Activated CD4-positive, alpha-beta T cell treated with anti-CD3 and anti-CD28 coated beads for 48 hours (primary cell): ENCODE measurements around the gene RPAP2.
A peak's percentile ranks its signal among the peaks of the same experiment; 100 is the strongest.
"Not testable (repeated sequence)": the region's sequence is repeated elsewhere in the genome, so short reads cannot be mapped to it uniquely, and the experiment has no call there.

Source experiments
- DNase-seq: peaks from one replicate; pipeline ENCODE4 v3.0.0-alpha.2; 2020

The RPAP2 gene

DNA sequence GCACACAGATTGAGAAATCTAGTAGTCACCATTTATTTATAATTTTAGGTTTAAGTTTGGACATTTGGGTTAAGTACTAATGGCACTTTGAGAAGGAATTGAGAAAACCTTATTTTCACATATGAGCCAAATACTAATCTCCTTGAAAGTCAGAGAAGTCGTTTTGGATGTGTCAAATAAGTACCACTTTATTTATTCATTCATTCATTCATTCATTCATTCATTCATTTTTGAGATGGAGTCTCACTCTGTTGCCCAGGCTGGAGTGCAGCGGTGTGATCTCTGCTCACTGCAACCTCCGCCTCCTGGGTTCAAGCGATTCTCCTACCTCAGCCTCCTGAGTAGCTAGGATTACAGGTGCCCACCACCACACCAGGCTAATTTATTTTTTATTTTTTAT lies 79.1 kb downstream of the RPAP2 start:
- DNase-seq: not testable (repeated sequence)

DNA sequence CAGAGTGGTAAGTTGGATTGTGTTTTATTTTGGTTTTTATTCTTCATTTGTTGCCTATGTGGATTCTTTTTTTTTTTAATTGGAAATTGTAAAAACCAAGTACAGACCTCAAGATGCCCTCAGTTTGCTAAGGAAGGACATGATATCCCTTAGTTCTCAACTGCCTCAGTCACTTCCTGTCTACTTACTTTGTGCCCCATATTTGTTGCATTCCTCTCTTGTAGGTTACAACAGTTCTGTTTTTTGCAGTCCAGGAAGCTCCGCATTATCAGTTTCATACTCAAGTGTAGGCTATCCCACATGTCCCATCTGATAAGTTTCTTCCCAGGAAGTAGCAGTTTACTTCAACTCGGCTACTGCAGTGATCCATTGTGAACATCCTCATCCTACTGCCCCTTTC lies 82.0 kb downstream of the RPAP2 start:
- DNase-seq: no peak

DNA sequence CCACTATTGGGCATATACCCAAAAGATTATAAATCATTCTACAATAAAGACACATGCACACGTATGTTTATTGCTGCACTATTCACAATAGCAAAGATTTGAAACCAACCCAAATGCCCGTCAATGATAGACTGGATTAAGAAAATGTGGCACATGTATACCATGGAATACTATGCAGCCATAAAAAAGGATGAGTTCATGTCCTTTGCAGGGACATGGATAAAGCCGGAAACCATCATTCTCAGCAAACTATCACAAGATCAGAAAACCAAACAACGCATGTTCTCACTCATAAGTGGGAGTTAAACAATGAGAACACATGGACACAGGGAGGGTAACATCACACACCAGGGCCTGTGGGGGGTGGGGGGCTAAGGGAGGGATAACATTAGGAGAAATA lies 95.1 kb downstream of the RPAP2 start:
- not testable (repeated sequence) for DNase-seq

DNA sequence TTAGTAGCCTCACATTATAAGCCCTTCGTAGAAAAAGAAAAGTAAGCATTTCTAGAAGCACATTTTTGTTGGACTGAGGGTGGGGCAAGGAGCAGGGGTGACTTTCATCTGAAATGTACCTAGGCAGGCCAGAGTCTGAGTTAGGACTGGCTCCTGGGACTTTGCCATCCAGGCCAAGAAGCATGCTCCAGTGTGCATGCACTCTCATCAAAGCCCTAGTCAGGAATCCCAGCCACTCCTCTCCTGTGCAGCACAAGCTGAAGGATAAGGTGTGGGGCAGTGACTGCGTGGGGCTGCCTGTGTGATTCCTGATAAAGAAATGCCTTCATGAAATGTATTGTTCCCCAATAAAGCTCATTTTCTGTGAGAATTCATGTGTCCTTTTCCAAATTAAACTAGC lies 99.7 kb downstream of the RPAP2 start:
- no peak for DNase-seq

DNA sequence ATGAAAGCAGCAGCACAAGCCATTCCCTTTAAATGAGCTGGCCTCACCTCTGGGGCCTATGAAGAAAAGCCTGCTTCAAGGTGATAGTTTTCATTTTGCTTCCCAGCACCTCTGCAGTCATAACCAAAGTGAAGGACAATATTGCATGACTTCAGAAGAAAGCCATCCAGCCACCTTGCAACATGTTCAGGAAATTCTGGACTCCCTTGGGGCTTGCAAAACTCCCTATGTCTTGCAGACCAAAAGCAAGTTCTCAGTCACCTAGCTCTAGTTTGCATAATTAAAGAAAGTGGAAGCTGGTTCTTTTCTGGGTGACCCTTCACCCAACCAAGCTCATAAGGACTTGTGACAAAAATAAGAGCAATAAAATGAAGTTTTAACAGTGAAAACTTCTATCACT lies 100.2 kb downstream of the RPAP2 start:
- DNase-seq: no peak

DNA sequence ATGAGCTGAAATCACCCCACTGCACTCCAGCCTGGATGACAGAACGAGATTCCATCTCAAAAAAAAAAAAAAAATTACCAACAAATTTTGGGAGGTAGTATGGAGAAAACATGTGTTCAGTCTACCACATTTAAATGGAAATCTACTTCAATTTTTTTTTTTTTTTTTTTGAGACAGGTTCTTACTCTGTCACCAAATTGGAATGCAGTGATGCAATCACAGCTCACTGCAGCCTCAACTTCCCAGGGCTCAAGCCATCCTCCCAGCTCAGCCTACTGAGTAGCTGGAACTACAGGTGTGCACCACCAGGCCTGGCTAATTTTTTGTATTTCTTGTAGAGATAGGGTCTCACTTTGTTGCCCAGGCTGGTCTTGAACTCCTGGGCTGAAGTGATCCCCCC lies 105.8 kb downstream of the RPAP2 start:
- no peak for DNase-seq

DNA sequence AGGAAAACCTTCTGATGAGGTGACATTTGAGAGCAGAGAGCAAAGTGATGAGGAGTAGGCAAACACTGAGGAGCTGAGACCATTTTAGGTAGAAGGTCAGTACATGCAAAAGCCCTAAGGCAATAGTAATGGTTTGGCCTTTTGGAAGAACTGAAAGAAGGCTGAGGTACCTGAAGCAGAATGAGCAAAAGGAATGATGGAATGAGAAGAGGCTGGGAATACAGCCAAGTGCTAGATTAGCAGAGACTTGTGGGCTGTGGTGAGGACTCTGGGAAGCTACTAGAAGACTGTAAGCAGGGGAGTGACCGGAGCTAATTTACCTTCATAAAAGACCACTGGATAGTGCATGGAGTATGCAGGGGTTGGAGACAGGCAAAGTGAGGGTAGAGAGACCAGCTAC lies 110.0 kb downstream of the RPAP2 start:
- no peak for DNase-seq

DNA sequence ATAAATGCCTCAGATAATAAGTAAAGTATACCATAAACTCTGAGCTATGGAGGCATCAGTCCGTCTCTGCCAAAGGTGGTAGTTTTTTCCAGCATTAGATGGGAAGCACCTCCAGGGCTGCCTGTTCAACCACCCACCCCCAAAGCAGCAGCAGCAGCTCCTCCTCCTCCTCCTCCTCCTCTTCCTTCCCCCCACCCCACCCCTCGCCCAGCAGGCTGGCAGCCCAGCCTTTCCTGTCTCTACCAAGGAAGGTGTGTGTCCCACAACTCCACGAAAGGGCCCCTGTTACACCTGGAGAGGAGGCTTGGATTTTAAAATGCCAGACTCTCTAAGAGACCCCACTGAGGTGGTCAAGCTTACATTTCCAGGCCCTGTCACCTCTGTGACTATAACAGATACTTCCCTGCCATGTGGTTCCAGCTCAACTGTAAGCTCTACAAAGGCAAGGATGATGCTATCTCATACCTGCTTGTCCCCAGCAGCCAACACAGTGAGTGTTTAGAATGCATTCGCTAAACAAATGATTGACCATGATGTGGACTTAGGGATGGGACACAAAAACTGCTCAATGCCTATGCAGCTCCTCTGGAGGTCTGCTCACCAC lies 111.2 kb downstream of the RPAP2 start:
- DNase-seq: no peak

DNA sequence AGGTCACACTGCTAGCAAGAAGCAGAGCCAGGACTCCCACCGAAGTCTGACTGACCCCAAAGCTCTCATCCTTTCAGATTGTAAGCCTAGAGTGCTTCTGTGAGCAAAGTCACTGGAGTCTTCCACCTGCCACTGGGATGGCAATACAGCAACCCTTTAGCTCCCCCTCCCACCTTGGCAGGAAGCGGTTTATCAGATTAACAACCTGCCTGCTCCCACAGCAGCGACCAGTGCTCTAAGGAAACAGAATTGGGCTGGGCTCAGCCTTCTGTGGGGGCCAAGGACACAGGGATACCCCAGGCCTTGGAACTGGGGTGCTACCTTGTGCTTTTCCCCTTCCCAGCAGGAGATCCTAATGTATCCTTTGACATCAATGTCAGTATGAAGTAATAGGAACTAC lies 111.8 kb downstream of the RPAP2 start:
- DNase-seq: peak; percentile 41

DNA sequence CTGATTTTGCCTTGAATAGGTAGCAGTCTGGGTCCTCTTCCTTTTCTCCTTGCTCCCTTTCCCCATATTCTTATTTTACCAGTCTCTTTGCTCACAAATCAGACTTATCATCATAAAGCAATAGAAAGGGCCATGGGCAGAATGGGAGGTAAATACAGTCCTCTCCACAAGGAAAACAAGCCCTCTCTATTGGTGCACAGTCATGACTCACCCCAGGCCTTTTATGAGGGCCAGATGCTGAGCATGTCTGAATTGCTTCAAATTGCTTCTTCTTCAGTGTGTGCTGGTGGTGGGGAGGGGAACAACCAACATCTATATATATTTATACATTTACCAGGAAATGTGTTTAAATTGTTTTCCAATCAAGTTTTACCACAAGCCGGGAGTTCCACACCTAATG lies 112.7 kb downstream of the RPAP2 start:
- peak; percentile 9 for DNase-seq

DNA sequence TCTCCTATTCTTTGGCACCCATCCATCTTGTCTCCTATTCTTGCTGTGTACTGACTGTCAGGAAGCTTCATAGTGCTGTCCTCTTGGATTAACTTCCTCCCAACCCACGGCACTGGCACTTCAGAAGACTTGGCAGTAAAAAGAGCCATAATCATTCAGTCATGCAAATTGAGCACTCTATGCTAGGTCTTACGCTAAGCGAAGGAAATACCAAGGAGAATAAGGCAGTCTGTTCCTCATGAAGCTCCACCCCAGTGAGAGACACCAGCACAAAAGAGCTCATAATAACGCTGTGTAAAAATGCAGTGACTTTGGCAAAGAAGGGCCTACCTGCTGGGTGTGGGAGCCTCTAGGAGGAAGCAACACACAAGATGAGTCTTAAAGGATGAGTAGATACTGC lies 120.8 kb downstream of the RPAP2 start:
- DNase-seq: no peak

DNA sequence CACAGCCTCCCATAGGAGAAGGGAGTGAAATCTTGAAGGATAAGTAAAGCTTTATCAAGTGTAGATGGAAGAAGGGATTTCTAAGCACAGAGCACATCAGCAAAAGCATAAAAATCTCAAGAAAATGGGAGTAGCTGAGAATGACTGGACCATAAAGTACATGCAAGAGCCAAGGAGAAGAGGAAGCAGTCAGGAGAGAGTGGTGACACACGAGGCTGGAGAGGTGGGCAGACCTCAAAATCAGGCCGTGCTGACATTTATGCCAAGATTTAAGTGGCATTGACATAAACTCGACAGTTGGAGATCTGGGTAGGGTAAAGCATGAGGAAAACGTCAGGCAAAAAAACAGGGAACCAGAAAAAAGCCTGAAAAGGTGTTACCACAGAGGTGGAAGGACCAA lies 125.5 kb downstream of the RPAP2 start:
- no peak for DNase-seq

DNA sequence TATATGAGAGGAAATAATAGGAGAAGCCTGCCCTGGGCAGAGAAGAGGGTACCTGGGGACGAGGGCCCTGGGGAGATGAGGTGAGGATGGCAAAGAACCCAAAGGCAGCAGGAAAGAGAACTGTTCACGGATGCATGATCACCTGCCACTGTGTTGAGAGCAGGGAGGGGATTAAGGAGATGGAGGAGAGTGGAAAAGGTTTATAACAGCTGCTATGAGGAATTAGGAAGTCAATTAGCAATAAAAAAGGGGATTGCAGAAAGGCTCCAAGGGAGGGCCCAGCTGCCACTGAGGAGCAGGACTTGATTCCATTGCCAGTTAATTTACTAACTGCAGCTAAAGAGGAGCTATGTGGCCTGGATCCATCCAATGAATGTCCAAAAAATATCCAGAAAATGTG lies 126.8 kb downstream of the RPAP2 start:
- DNase-seq: no peak

DNA sequence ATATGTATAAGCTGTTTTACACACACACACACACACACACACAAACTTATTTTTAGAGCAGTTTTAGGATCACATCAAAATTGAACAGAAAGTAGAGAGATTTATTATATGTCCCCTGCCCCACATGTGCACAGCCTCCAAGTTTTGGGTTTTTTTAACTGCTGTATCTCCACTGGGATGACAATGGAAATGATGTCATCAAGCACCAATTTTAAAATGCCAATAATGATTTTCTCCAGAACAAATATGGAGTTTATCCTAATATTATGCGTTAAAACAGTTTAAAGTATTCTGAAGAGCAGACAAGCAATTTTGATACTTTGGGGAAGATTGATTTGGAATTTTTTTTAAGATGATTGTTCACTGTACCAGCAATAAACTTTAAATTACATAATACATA lies 131.2 kb downstream of the RPAP2 start:
- DNase-seq: no peak

DNA sequence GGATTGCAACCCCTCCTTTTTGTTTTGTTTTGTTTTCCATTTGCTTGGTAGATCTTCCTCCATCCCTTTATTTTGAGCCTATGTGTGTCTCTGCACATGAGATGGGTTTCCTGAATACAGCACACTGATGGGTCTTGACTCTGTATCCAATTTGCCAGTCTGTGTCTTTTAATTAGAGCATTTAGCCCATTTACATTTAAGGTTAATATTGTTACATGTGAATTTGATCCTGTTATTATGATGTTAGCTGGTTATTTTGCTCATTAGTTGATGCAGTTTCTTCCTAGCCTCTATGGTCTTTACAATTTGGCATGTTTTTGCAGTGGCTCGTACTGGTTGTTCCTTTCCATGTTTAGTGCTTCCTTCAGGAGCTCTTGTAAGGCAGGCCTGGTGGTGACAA lies 135.7 kb downstream of the RPAP2 start:
- not testable (repeated sequence) for DNase-seq

DNA sequence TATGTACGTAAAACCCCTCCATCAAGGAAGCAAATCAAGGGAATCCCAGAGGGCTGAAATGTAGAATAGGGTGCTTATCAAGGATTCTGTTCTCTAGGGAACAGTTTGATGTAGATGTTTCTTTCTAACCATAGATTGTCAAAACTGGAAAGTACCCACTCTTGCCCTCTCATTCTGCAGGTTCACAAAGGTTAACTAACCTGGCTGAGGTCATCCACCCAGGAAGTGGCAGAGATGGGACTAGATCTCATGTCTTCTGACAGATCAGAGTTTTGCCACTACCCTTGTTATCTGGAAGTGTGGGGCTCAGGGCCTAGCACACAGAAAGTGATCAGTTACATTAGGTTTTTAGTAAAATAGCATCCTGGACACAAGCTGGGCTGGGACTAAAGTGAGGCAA lies 140.4 kb downstream of the RPAP2 start:
- DNase-seq: no peak

DNA sequence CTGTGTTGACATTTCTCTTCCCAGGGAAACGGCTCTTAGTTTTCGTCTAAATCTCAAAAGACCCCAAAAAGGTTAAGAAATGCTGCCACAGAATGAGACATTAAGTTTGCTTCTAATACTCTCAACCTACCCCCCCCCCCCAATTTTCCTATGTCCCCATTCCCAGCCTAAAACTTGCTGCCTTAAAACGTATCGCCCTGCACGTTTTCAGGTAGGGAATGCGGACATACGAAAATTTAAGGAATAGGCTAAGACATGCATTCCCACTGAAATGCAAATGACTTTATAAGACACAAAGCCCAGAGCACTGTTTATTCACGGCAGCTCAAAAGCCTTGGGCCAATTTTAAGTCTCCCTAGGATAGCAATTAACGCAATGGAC lies 142.4 kb downstream of the RPAP2 start:
- DNase-seq: no peak

DNA sequence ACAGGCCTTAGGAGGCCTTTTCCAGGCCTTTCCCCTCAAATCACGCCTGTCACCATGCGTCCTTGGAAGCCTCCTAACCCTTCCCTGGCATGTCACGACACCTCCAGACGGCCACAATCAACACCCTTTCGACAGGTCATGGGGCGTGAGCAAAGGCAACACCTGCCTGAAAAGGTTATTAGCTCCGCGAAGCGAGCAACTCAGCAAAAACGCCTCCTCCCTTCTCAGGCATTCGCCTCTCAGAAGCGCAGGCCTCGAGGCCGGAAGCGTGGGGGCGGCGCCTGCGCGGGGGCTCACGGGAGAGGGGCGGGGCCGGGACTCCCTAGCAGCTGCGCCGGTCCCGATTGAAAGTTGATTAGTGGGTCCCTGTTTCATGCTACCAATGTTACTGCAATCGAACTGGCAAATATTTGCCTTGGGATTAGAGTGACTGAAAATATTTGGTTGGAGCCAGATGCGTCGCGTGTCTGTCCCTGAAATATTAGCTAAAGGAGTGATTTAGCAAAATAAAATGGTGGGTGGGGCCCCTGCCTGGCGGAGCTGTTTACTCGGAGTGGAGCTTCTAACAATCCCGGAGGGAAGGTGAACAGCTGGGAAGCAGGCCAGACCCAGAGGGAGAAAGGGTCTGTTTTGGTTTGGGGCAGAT lies 143.0 kb downstream of the RPAP2 start:
- no peak for DNase-seq

DNA sequence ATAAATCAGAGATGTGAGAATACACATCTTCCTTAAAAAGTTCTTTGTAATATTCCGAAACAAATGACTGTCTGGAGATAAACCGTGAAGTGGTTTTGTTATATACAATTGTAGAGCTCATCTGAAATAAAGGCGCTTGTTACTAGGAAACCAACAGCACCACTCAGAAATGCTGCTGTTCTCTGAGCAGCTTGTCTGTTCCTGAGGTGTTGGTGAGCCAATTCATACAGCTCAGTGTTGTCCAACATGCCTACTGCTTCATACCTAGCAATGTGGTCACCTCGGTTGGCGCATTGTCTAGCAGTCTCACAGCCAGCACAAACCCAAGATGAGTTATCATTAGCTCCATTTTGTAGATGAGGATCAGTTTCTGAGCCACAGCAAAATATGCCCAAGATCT lies 143.5 kb downstream of the RPAP2 start:
- DNase-seq: no peak

DNA sequence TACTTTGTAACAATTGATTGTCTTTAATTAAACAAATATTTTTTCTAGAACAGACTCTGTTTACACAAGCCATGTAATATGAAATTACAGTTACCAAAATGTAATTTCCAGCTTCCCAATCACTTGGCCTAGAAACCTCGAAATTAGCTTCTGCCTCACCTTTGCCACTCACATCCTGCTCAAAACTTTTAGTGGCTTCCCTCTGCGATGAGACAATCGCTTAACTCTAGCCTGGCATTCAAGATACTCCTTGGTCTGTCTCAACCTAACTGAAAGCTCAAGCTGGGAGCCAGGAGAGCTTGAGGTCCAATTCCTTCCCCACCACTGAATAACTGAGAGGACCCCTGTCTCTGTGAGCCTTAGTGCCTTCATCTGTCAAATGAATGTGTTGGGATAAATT lies 145.0 kb downstream of the RPAP2 start:
- no peak for DNase-seq

DNA sequence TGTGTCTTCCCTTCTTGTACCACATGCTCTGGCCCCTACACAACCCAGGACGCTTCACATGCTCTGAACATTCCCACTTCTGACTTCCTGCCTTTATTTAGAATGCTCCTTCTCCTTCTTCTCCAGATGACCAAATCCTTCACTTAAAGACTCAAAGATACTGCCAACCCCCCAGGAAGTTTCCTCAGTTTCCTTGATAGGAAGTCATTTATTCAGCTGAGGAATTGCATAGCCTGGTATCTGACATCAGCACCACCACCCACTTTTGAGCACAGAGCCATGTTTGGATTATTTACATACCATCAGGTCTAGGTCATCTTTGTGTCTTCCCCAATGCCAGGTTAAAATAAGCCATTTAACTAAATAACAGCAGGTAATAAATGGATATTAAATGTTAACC lies 145.5 kb downstream of the RPAP2 start:
- no peak for DNase-seq

DNA sequence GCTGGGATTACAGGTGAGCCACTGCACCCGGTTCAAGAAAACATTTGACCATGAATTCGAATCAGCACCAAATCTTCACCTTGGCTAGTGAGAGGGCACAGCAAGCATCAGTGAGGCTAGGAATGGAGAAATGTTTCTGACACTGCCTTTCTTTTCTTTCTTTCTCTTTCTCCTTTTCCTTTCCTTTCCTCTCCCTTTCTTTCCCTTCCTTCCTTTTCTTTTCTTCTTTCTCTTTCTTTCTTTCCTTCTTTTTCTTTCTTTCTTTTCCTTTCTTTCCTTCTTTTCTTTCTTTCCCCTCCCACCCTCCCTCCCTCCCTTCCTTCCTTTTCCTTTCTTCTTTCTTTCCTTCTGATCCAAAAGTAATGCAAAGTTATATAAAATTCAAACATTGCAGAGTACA lies 147.0 kb downstream of the RPAP2 start:
- DNase-seq: no peak

DNA sequence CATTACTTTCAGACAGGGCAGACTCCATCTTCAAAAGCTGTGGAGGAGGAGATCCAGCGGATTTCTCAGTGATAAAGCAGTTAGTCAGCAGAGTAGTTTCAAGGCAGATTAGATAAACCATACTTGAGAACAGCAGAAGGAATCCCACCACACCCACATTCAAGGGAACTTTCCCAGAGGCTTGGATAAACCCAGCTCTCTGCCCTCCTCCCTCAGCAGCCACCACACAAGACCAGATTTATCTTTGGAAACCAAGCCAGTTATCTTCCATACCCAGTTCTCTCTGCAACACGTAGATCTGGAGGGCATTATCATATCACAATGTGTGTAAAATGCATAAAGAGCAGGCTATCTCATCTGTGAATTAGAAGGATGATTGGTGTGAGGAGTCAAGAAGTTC lies 147.7 kb downstream of the RPAP2 start:
- no peak for DNase-seq

DNA sequence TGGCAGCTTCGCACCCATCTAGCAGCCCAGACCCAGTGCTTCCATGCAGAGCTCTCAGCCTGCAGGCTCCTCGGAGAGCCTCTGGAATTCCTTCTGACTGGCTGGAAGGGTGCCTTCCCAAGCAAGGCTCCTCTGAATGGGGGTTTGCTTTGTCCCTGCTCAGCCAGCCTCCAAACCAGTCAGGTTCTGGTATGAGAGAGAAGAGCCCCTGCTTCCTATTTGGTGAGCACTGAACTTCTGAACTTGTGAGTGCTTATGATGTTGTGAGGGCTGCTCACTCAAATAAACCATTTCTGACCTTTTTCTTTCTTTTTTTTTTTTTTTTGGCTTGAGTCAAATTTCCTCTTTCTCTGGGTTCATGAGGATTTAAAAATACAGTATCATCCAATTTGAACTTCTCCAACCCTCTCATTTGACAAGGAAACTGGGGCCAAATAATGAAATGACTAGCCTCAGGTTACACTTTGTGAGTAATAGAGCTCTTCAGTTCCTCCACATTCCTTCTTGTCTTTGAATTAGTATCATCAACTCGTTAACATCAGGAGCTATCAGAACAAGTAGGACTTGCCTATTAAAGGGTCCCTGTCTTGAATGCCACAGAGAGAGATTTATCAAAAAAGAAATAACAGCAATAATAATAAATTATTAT lies 148.3 kb downstream of the RPAP2 start:
- no peak for DNase-seq

DNA sequence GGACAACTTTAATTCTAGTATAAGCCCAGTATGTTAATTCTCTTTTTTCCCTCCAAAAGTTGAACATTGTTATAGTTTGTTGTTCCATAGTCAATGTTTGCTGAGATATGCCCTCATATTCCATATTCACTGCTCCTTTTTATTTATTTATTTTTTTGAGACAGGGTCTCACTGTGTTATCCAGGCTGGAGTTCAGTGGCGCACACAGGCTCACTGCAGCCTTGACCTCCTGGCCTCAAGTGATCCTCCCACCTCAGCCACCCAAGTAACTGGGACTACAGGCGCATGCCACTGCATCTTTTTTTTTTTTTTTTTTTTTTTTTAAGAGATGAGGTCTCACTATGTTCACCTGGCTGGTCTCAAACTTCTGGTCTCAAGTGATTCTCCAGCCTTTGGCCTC lies 149.1 kb downstream of the RPAP2 start:
- no peak for DNase-seq
